HG02759 (cell line): Measurements from ENCODE around the gene ANKRD40CL.
A peak's percentile ranks its signal among the peaks of the same experiment; 100 is the strongest.

Experiments
- ATAC-seq: cut with Tn5 transposase; IDR thresholded peaks from one replicate; pipeline ENCODE4 v1.9.1; 2021; ENCODE audit warnings: mild to moderate bottlenecking, moderate library complexity; ENCODE audit not compliant: unreplicated experiment

The ANKRD40CL gene

GRCh38 chr17:50790618-50791017 is 23.3 kb upstream of the ANKRD40CL start:
- no peak for ATAC-seq

- no peak for ATAC-seq
Measured at GRCh38 chr17:50787106-50787505, 19.8 kb upstream of the ANKRD40CL start.

- ATAC-seq: no peak
Measured at GRCh38 chr17:50785946-50786570, 18.7 kb upstream of the ANKRD40CL start.

GRCh38 chr17:50785126-50785525 is 17.8 kb upstream of the ANKRD40CL start:
- ATAC-seq: no peak

- ATAC-seq: no peak
Measured at GRCh38 chr17:50783905-50784304, 16.6 kb upstream of the ANKRD40CL start.

- peak; percentile 61 for ATAC-seq
Measured at GRCh38 chr17:50783193-50783660, 15.9 kb upstream of the ANKRD40CL start.

GRCh38 chr17:50781167-50781566 is 13.8 kb upstream of the ANKRD40CL start:
- no peak for ATAC-seq

GRCh38 chr17:50779747-50780353 is 12.5 kb upstream of the ANKRD40CL start:
- no peak for ATAC-seq

- ATAC-seq: no peak
Measured at GRCh38 chr17:50778988-50779387, 11.7 kb upstream of the ANKRD40CL start.

GRCh38 chr17:50778471-50778870 is 11.2 kb upstream of the ANKRD40CL start:
- ATAC-seq: no peak

GRCh38 chr17:50775926-50776325 is 8.6 kb upstream of the ANKRD40CL start:
- ATAC-seq: no peak

- ATAC-seq: no peak
Measured at GRCh38 chr17:50774225-50774803, 7.0 kb upstream of the ANKRD40CL start.

GRCh38 chr17:50771991-50772785 is 4.9 kb upstream of the ANKRD40CL start:
- peak; percentile 82 for ATAC-seq

- no peak for ATAC-seq
Measured at GRCh38 chr17:50770346-50770745, 3.0 kb upstream of the ANKRD40CL start.

GRCh38 chr17:50769884-50770283 is 2.6 kb upstream of the ANKRD40CL start:
- ATAC-seq: no peak

GRCh38 chr17:50768346-50768761 is 1.0 kb upstream of the ANKRD40CL start:
- no peak for ATAC-seq

- ATAC-seq: no peak
Measured at GRCh38 chr17:50767030-50767429, 288 bp downstream of the ANKRD40CL start.

- no peak for ATAC-seq
Measured at GRCh38 chr17:50766222-50767023, 895 bp downstream of the ANKRD40CL start.

GRCh38 chr17:50765454-50766221 is 1.7 kb downstream of the ANKRD40CL start:
- ATAC-seq: peak; percentile 73

- no peak for ATAC-seq
Measured at GRCh38 chr17:50764734-50765149, 2.6 kb downstream of the ANKRD40CL start.
